GM19463 (cell line): ENCODE data around the gene MERTK.
"Not testable (repeated sequence)": the region's sequence is repeated elsewhere in the genome, so short reads cannot be mapped to it uniquely, and the experiment has no call there.

Experiments
- ATAC-seq: cut with Tn5 transposase; IDR thresholded peaks from one replicate; pipeline ENCODE4 v1.9.1; 2021; ENCODE audit warnings: mild to moderate bottlenecking, moderate library complexity; ENCODE audit not compliant: unreplicated experiment

MERTK gene

DNA sequence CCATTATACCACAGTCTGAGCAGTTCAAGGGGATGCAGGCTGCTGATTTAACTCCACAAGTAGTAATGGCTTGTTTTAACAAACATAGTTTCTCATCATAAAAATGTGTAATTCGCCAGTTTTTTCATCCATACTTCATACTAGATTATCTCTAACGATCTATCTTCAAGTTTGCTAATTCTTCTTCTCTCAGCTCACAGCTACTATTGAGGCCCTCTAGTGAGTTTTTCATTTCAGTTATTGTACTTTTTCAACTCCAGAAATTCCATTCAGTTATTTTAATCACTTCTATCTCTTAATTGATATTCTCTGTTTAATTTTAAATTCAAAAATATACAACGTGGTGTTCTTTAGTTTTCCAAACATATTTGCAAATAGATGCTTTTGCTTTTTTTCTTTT, 136.5 kb downstream of the MERTK start:
- no peak for ATAC-seq

DNA sequence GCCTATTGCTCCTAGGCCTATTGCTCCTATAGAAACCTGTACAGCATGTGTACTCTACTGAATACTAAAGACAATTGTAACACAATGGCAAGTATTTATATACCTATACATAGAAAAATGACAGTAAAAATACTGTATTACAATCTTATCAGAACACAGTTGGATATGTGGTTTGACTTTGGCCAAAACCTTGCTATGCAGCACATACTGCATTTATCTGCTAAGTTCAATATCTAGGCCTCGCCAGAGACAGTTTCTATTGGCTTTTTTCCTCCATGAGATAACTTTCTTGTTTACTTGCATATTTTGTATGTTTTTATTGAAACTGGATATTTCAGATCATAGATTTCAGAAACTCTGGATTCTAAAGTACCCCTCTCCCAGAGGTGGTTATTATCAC, 137.4 kb downstream of the MERTK start:
- ATAC-seq: no peak

DNA sequence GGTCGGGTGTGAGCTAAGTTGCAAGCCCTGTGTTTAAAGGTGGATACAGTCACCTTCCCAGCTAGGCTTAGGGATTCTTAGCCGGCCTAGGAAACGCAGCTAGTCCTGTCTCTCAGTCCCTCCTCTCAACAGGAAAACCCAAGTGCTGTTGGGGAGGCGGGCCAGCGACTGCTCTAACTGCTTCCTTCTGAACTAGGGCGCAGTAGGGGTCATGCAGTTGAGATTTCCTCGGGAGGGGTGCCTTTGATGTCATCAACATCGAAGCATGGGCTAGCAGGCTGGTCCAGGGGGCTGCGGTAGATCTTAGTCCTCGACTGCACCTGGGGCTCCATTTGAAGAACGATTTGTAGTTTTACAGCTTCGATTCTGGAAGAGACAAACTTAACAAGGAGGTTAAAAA, 141.1 kb downstream of the MERTK start:
- not testable (repeated sequence) for ATAC-seq

DNA sequence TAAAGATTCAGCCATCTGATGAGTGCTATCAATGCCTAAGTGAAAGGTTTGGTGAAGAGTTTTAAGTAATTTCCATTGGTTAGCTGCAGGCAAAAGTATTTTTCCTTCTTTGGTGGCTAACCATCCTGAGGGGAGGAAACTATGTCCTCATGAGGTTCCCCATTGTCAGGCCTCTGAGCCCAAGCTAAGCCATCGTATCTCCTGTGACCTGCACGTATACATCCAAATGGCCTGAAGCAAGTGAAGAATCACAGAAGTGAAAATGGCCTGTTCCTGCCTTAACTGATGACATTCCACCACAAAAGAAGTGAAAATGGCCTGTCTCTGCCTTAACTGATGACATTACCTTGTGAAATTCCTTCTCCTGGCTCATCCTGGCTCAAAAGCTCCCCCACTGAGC, 141.7 kb downstream of the MERTK start:
- ATAC-seq: not testable (repeated sequence)

DNA sequence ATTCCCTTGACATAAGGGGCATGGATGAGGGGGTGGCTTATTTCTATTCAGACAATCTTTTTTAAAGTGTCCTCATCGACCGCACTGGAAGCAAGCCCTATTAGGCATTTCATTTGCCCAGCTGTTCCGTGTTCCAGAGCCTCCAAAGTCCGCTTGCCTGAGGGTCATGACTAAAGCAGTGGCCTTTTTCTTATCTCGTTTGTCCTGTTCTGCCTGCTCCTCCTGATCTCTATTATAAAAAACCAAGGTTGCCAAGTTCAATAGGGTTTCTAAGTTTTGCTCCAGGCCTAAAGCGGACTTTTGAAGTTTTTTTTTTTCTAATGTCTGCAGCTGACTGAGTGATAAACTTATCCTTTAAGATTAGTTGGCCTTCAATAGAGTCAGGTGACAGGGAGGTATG, 143.1 kb downstream of the MERTK start:
- not testable (repeated sequence) for ATAC-seq

DNA sequence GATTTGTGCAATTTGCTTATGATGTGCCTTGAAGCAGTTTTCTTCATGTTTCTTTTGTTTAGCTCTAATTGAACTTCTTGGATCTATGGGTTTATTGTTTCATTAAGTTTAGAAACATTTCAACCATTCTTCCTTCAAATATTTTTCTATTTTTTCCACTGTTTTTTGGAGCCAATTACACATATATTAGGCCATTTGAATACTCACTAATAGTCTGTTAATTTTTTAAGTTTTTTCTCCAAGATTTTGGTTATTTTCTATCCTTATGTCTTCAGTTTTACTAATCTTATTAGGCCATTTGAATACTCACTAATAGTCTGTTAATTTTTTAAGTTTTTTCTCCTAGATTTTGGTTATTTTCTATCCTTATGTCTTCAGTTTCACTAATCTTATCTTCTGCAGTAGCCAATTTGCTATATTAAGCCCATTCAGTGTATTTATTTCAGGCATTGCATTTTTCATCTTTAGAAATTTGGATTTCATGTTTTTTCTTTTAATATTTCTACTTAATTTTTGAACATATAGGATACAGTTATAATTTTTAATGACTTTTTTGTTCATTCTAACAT, 147.1 kb downstream of the MERTK start:
- no peak for ATAC-seq

DNA sequence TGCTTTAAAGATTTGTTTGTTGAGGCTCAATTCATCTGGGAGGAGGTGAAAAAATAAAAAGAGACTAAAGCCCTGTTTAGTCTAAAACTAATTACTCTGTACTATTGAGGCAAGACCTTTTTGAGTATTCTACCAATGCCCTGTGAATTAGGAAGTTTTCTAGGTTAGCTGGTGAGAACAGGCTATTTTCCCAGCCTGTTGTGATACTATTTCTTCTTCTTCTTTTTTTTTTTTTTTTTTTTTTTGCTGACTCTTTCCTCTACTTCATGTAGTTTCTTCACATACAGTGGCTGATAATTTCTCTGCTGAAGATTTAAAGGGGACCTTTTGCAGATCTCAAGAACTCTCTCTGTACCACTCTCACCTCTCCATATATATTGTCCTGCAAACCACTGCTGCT, 147.8 kb downstream of the MERTK start:
- ATAC-seq: no peak

DNA sequence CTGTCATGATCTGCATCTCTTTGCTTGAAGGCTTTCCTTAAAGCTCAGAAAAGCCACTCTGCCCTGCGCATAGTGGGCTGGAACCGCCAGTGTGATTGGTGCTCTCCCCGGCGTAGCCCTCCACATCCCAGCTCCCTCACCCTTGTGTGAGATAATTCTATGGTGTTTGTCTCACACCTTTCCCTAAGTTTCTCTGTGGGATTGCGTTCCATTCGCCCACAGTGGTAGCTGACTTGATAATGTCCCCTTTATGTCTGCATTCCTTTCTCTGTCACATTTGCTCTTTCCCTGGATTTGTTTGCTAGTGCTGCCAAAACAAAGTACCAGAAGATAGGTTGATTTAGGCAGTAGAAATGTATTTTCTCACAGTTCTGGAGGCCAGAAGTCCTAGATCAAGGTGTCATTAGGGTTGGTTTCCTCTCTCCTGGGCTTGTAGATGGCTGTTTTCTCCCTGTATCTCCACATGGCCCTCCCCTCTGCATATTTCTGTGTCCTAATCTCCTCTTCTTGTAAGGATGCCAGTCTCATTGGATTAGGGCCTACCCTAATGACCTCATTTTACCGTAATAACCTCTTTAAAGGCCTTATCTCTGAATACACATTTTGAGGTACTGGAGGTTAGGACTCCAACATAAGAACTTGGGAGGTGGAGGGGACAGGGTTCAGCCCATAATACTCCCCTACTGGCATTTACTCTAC, 149.3 kb downstream of the MERTK start:
- no peak for ATAC-seq

DNA sequence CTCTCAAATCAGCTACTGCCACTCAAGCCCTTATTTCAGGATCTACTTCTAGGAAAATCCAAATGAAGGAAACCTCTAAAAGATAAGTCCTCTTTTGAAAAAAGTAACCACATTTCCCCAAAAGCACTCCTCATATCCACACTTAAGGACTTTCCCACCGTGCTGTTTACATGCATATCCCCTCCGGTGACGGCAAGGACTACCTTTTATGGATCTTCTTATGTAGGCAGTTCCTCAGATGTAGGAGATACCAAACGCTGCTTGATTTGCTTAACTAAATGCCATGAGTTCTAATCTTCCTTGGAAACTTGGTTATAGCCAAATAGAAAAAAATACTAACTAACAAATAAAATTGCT, 149.8 kb downstream of the MERTK start:
- ATAC-seq: no peak

DNA sequence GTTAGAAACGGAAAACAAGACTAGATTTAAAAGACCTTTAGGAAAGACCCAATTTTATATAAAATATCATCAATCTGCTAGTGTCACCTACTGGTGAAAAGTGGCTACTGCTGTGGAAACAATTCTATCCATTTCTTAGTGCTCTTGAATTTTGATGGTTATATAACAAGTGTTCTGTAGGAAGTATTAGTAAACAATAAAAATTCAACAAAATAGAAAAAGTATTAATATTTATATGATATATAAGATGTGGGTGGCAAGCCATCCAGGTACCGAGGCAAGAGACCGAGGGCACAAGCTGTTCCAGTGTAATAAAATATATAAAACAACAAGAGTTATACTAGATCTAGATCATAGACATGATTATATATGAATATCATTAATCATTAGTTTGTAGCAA, 150.5 kb downstream of the MERTK start:
- ATAC-seq: no peak

DNA sequence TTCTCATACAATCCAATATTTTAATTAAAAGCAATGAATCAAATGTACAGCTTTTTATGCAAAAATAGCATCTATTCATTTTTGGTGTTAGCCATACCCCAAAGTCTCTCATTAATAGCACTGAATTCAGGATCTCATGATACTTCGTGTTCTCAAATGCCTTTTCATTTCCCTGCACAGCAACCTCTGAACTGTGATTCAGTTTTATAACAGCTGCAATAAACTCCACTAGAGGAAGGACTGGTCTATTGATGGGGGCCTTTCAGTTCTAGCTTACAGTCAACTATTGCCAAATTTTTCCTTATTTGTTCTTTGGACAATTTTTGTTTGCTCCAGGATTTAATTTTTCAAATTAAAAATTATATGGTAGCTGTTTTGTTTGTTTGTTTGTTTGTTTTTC, 151.9 kb downstream of the MERTK start:
- ATAC-seq: no peak

DNA sequence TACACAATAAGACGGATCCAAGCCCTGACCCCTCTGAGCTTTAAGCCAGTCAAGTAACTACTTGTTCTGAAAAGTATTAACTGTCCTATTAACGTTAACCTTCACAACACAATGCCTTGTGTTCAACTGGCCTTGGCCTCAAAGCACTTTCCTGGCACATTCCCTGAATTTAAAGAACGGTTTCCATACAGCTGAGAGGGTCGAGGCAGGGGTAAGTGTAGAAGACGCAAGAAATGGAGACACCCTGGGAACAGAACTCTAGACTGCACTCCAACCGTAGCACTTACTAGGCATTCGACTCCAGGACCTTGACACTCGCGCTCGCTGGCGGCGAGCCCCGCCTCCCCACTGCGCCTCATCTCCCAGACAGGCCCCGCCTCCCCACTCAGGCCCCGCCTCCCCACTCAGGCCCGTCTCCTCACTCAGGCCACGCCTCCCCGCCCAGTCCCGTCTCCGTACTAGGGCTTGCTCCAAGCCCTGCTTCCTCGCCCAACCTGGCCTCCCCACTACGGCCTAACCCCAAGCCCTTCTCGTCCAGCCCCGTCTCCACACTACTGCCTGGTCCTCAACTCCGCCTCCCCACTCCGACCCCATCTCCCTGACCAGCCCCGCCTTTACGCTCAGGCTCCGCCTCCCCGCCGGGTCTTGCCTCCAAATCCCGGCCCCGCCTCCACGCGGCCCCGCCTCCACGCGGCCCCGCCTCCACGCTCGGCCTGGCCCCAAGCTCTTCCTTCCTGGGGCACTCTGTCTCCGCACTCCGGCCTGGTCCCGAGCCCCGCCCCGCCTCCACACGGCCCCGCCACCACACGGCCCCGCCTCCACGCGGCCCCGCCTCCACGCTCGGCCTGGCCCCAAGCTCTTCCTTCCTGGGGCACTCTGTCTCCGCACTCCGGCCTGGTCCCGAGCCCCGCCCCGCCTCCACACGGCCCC, 155.8 kb downstream of the MERTK start:
- ATAC-seq: peak; percentile 58

DNA sequence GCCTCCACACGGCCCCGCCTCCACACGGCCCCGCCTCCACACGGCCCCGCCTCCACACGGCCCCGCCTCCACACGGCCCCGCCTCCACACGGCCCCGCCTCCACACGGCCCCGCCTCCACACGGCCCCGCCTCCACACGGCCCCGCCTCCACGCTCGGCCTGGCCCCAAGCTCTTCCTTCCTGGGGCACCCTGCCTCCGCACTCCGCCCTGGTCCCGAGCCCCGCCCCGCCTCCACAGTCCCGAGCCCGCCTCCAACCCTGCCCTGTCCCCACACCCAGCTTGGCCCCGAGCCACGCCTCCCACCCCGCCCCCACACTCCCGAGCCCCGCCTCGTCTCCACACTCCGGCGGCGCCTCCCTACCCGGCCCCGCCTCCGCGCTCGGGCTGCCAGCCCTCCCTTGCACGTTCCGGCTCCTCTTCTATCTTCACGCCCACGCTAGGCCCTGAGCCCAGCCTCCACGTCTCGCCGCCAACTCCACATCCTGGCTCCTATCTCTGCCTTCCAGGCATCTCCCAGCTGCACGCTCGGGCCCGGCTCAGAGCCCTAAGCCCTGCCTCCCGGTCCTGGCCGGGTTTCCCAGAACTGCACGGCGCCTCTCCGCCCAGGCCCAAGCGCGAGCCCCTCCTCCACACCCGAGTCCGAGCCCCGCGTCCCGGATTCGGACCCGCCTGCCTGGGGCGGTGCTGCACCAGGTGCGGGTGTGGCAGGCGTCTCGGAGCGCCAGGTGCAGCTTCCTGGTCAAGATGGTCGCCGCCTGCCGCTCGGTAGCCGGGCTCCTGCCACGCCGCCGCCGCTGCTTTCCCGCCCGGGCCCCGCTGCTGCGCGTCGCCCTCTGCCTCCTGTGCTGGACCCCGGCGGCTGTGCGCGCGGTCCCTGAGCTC, 156.7 kb downstream of the MERTK start, which contains the start of gene TMEM87B:
TMEM87B (plus strand) TSS at position 423 of the 883 bp plus-strand sequence; CDS start at position 746, 323 bp downstream.
- peak; percentile 49 for ATAC-seq

DNA sequence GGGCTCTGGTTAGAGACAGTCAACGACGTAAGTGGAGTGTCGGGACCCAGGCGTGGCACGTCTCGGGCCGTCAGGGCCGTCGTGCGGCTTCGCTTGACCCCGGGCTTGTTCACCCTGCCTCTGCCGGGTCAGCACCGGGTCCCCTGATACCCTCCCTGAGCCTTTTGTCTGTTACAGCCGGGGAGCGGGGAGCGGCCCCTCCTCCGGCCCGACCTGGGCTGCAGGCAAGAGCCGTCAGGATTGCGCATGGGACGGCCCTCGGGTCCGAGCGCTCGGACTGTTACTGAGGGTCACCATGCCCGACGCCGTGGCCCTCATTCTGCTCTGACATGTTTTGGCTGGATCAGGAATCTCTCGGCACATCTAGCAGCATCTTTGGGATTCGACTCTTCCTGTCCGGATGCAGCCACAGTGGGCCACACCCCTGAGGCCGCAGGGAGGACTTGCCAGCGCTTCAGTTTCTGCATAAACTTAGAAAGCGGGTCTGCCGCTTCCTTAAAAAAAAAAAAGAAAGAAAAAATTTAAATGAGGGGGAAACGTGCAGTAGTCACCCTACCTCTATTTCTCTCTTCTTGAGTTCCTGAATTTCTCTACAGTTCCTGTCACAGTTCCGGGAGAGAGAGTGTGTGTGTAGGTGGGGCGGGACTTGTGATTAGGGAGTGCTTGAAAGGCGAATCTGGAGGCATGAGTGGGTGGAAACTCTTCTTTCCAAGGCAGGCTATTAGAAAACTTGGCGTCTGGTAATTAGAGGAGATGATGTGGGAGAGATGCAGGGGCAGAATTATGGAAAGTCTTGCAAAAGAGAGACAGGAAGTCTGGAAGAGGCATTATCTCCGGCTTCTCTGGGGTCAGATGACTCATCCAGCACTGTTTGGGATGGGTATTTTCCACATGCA, 157.6 kb downstream of the MERTK start:
- no peak for ATAC-seq

DNA sequence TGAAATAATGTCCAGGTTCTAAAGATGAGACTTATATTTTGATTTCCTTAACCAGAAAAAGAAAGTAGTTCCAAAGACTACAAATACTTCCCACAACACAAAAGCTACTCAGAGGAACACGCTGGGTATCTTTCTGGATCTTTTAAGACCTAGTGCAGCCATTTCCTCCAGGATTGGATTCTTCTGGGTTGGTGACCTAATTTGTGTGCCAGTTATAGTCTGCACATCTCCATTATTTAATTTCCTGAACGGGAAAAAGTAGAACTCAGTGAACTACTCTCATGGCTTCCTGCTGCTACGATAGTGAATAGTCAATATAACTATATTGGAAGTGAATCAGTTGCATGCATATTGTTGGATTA, 158.2 kb downstream of the MERTK start:
- no peak for ATAC-seq

DNA sequence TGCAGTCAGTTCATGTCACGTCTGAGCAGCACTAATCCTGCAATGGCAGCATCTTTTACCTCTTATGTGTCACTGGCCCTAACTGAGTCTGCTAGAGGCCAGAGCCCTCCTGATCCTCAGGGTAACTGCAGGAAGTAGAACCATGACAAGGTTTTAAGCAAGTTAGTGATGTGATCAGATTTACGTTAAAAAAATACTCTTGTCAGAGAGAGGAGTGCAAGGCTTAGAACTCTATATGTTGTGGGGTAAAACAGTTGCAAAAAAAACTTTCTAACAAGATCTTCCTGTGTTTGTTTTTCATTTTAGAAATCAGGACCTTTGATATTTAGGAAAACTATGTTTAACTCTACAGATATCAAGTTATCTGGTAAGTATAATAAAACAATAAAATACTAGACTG, 161.3 kb downstream of the MERTK start:
- no peak for ATAC-seq

DNA sequence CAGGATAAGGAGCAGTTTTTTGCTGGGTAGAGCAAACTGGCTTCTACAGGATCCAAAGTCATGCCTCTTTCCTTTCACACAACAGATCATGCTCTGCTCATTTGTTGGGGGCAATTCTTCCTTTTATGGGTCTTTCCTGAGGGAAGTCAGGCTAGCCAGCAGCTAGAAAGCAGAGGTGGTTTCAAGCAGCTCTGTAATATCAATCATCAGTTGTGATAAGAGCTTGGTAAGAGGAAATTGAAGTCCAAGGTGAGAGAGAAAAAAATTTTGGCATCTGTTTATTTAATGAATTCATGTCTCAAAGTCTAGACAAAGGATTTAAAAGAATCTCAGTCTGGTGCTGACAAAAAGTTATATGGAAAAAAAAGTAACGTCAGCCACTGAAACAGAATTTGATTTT, 162.9 kb downstream of the MERTK start:
- no peak for ATAC-seq

DNA sequence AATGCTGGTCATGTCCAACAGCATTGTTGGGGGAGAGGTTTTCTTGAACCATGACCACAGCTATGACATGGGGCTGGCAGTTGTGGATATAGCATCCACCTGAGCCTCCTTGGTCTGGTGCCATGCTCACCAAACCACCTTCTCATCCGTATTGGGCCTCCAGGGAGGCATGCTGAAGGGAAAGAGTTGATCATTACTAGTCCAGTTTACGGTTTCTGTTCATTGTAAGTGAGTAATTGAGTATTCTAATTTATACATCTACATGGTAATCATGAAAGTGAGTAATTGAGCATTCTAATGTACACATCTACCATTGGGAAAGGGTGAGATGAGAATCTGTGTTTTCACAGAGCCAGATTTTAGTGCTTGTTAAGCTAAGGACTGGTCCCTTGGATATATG, 163.4 kb downstream of the MERTK start:
- no peak for ATAC-seq

DNA sequence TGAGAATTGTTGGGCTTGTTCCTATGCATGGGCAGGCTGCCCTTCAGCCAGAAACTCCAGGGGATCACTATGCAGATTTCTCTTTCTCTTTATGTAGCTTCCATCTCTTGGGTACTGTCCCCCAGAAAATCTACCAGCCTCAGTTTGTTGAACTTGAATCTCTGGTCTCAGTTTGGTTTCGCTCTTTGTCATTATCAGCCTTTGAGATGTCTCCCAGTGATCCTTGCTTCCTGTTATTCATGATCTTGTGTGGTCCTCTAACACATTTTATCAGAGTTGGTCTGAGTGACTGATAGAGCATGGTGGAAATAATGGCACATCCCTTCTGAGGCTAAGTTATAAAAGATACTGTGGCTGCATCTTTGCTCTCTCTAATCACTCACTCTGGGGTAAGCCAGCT, 164.5 kb downstream of the MERTK start:
- ATAC-seq: no peak

DNA sequence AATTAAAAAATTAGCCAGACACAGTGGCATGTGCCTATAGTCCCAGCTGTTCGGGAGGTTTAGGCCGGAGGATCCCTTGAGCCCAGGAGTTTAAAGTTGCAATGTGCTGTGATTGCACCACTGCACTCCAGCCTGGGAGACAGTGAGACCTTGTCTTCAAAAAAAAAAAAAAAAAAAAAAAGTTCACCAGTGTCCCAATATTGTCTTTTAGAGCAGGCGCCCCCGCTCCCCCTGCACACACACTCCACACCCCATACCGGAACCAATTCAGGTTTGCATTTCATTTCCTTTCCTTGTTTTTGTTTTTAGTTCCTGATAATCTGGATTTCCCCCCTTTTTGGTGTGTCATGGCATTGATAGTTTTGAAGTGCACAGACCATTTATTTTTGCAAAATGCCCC, 167.1 kb downstream of the MERTK start:
- ATAC-seq: no peak
